Forelimb muscle (tissue), 1 donor: ENCODE data around the gene CST1. TPM values are rescaled to one million over a fixed set of nuclear protein-coding genes. Genes with fewer than 3 reads are reported as not detected.
"Not testable (repeated sequence)": the region's sequence is repeated elsewhere in the genome, so short reads cannot be mapped to it uniquely, and the experiment has no call there.

Source experiments
- DNase-seq: peaks from one replicate; pipeline ENCODE4 v3.0.0-alpha.2; 2013; ENCODE audit warnings: low read depth
- polyA plus RNA-seq: library from polyadenylated mRNA; unstranded; fragments of 120-200 nt; gene quantifications from one replicate; pipeline ENCODE4 v1.2.1, GENCODE V29; 2013; ENCODE audit not compliant: insufficient read length

Gene CST1
- polyA plus RNA-seq, 1 donor: not detected

- not testable (repeated sequence) for DNase-seq
Measured at GRCh38 chr20:23755131-23755611, 4.4 kb upstream of the CST1 start.

DNA sequence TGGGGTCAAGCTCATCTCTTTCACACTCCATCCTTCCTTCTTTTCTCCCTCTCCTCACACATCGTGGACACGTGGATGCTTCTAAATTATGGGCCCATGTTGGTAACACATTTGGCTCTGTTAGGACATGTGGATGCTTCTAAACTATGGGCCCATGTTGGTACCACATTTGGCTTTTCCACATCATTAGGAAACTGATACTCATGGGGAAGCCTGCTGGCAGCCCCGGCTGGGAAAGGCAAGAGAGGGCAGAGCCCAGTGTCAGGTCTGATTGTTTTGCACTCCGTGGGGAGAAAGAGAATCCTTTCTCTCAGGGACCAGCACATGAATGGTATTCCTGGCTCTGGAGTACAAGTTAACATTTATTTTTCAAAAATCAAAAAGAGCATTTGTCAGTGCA, 4.0 kb upstream of the CST1 start:
- no peak for DNase-seq

- no peak for DNase-seq
Measured at GRCh38 chr20:23753589-23753988, 2.9 kb upstream of the CST1 start.

DNA sequence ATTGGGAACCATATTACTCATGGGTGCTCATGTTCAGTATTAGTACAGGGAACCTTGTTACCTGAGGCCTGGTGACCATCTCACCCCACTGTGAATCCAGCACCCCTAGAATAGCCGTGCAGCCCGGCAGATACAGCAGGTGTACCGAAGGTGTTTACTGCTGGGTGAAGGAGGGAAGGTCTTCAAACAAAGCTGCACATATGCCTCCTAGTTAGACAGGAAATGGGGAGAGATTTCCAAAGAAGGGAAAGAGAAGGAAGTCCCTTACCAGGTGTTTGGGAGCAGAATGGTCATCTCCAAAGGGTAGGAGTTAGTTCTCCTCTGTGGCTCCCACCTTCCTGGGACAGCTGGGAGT, 2.4 kb upstream of the CST1 start:
- DNase-seq: no peak

DNA sequence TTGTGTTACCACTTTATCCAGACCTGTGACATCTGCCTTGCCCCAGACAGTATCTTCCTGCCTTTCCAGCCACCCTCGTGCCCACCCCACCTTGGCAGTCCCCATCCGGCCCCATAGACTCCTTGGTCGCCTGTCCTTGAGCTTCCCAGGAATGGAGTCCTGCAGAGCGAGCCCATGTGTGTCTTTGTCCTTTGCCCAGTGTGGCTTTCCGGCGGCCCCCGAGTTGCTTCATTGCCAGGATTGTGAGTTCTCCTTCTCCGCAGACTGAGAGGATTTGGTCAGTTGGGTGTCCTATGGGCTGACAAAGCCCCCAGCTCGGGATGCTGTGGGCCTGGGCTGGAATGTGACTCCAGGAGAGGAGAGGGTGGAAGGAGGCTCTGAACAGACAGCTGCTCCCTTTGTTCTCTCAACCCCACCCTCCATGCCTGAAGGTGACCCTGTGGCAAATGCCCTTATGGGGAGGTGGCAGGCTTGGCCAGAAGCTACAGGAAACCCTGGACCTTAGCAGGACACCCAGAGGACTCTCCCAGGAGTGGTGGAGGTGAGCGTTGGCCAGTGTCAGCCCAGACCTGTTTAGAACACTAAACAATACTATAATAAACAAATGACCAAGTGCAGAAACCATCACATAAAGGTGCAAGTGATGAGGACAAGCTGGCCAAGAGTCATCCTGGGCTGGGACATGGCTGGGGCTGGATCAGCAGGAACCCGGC, 1.9 kb upstream of the CST1 start:
- DNase-seq: no peak

DNA sequence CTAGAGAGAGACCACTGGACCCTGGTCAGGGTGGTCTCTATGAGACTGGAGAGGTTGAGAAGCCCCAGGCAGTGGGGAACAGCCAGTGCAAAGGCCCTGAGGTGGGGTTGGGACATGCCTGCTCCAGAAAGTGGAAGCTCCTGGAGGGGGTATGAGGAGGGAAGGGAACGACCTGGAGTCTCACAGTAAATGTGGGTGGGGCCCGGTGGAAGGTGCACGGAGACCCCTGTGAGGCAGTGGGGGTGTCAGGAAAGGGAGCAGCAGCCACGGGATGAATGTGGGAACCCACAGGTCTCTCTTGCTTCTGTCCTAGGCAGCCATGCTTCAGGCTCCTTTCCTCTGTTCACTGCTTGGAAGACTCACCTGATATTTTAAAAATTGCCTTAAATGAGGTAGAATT, 1.3 kb upstream of the CST1 start:
- DNase-seq: no peak

DNA sequence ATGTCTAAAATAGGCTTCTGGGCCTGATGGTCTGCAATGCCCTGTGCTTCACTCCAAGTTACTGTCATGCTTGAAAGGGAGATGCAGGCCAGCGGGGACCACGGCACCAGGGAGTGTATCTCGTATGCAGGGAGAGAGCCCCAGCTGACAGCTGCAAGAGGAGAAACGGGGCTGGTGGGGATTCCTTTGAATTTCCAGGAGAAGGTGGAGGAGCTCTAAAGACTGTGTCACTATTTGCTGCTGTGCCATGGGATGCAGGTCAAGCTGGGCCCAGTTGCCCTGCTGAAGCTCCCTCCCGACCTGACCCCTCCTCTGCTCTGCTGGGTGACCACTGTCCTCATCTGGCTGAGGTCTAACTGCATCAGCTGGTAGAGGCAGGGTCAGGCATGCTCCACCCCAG, 989 bp downstream of the CST1 start:
- no peak for DNase-seq

- DNase-seq: not testable (repeated sequence)
Measured at GRCh38 chr20:23748975-23749374, 1.8 kb downstream of the CST1 start.

- DNase-seq: not testable (repeated sequence)
Measured at GRCh38 chr20:23747551-23747950, 3.2 kb downstream of the CST1 start.

DNA sequence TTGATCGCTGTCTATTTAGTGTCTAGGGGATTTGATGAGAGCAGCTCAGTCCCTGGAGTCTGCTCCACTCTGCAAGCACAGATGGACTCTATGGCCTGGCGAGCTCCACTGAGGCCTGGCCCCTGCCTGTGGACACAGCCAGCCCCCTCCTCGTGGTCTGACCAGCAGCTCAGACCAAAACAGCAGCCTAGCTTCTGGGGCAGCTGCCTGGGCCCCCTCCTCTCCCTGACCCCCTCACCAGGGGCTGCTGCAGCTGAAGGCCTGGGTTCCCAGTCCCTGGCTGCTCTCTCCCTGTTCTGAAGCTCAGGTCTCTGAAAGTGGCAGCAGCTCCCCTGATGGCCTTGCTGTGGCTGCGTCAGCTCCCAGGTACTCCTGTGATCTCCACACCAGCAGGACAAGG, 3.6 kb downstream of the CST1 start:
- not testable (repeated sequence) for DNase-seq

GRCh38 chr20:23746321-23746720, 4.4 kb downstream of the CST1 start:
- no peak for DNase-seq

- DNase-seq: no peak
Measured at GRCh38 chr20:23745247-23745646, 5.5 kb downstream of the CST1 start.

DNA sequence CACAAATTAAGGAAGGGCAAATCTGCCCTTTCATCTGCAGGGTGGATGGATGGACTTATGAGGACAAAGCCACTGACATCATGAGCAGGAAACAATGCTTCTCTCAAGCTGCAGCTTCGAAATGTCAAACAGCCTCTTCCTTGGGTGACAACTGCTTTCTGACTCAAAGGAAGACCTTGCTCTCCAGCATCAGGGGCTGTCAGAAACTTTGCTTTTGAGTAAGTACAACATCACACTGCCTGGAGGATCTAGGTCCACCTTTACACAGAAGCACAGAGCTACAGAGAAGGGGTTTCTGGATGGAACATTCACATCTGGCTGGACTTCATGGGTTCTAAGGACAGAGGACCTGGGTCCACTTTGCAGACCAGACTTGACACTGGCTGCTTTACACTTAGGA, 5.9 kb downstream of the CST1 start:
- no peak for DNase-seq

GRCh38 chr20:23735391-23735790, 15.3 kb downstream of the CST1 start:
- DNase-seq: not testable (repeated sequence)

DNA sequence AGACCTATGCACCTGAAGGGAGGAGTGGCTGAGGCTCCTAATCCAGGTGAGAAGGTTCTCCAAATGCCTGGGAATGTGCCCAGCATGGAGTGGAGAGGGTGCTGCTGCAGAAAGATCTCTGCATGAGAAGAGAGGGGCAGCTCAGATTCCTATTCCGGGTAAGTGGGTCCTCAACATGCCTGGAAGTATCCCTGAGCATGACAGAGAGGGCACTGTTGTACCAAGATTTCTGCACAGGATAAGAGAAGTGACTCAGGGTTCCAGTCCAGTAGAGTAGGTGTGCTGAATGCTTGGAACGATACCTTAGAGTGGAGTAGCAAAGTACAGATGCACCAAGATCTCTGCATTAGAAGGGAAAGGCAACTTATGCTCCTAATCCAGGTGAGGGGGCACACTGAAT, 15.8 kb downstream of the CST1 start:
- not testable (repeated sequence) for DNase-seq

DNA sequence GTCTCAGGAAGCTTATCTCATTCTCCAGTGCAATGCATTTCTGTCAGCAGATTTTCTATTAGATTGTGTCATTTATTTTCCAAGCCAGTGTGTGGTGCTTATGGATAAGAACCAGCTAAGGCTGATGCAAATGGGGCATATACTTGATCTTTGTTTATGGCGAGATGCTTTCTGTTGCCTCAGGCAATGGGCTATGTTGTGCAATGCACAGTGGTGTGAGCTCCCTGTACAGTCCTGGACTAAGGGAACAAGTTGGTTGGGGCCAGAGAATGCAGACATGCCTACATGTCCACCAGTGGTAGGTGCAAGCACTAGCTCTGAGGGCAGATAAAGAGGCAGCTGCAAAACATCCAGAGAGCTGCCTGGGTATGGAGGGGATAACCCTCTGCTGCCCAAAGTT, 16.3 kb downstream of the CST1 start:
- not testable (repeated sequence) for DNase-seq

DNA sequence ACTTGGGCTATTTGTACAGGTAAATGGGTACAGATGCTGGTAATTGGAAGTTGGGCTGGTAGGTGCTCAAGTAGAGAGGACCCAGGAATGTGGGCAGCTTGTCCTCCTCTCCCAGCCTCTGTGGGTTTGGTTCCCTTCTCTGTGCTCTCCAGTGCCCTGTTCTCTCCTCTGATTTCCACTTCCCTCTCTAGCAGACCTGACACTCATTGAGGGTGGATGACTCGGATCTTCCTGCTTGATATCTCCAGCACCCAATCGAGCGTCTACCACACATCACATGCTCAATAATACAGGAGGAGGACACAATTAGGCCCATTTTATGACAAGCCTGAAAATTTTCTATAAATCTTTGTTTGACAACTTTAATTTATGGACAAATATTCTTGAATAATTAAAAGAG, 23.7 kb downstream of the CST1 start:
- no peak for DNase-seq

DNA sequence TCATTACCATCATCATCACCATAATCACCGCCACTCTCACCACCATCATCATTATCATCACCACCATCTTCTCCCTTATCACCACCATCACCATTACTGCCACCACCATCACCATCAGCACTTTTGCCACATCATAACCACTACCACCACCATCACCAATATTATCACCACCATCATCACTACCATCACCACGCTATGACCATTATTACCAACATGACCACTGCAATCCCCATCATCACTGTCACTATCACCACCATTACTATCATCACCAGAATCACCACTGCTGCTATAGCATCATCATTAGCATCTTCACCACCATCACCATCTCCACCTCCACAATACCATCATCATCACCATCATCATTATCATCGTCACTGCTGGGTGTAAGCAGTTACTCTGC, 25.6 kb downstream of the CST1 start:
- DNase-seq: no peak

DNA sequence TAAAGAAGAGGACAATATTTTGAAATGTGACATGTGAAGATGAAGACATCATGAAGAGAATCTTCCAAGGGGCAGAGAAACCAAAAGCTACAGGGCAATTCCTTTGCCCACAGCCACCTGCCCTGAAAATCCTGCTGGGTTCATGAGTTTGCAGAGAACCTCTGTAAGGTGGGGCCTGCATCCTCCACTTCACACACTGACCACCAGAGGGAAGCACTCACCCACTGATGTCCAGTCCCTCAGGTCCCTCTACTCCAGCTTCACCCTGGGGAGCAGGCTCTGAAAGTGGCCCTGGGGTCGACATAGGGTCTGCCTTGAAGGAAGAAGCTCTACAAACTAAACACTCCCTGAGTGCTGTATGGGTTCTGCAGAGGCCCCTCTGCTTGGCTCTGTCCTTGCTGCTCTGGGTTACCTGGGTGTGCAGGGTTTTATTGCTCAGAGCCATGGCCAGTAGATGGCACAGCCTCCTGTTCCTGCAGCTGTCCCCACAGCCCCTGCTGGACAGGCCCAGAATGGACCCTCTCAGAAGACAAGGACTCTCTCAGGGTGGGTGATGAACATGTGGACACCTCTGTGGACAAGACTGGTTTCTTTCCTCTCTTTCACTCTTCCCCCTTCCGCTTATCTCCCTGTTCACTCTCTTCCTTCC, 27.0 kb downstream of the CST1 start:
- not testable (repeated sequence) for DNase-seq

- DNase-seq: not testable (repeated sequence)
Measured at GRCh38 chr20:23722851-23723250, 27.9 kb downstream of the CST1 start.

- no peak for DNase-seq
Measured at GRCh38 chr20:23721962-23722361, 28.8 kb downstream of the CST1 start.

DNA sequence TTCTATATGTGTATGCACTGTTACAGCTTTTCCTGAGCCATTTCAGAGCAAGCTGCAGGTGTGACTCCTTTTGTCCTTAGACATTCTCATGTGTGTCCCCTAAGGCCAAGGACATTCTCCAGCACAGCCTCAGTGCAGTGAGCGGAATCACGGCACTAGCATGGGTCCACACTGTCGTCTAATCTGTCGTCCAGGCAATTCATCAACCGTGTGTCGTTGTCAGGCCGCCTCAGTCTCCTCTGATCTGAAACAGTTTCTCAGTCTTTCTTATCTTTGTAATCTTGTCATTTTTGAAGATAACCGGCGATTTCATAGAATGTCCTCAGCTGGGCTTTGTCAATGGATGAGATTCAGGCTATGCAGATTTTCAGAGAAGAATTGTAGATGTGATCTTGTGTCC, 31.4 kb downstream of the CST1 start:
- DNase-seq: not testable (repeated sequence)

DNA sequence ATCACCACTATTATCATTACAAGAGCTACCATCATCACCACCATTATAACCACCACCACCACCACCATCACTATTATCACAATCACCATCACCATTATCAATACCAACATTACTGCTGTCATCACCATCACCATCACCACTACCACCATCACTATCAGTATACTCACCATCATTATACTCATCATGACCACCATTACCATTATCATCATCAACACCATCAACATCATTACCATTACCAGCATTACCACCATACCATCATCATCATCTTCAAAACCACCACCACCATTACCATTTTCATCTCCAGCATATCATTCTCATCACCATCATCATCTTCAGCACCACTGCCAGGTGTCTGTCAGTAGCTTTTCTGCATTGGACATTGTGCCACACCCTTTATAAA, 39.0 kb downstream of the CST1 start:
- DNase-seq: not testable (repeated sequence)

DNA sequence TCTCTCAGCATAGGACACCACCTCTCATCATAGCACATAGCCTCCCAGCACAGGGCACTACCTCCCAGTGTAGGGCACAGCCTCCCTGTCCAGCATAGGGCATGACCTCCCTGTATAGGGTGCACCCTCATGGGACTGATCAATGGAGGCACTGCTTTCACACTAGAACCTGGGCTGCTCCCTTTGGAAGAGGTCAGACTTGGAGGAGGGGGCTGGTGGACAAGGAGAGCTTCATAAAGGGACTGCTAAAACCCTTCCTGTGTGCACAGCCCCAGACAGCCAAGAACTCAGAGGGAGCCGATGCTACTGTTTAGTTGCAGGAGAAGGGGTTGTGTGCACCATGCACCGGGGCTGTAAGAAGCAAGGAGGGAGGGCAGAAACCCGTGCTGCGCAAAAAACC, 40.0 kb downstream of the CST1 start:
- no peak for DNase-seq
